Chondrocyte (in vitro differentiated cells): ENCODE measurements around the gene PSMB5. TPM values are rescaled to one million over a fixed set of nuclear protein-coding genes. Genes with fewer than 3 reads are reported as not detected.

Experiments
- DNase-seq: peaks from one replicate; pipeline ENCODE4 v3.0.0; 2021; ENCODE audit warnings: mixed read lengths, low spot score
- H3K27ac Mint-ChIP-seq: one replicate; pipeline ENCODE4 v1.8.0; 2021; ENCODE audit warnings: mild to moderate bottlenecking, moderate library complexity, mixed read lengths; ENCODE audit not compliant: unreplicated experiment
- H3K27me3 Mint-ChIP-seq: 2 replicates; pipeline ENCODE4 v1.8.0; 2021; ENCODE audit warnings: low read depth, mixed read lengths
- H3K36me3 Mint-ChIP-seq: 2 replicates; pipeline ENCODE4 v1.8.0; 2021; ENCODE audit warnings: low read depth, mixed read lengths
- H3K4me1 Mint-ChIP-seq: 2 replicates; pipeline ENCODE4 v1.8.0; 2021; ENCODE audit warnings: low read depth, mild to moderate bottlenecking, mixed read lengths
- H3K4me3 Mint-ChIP-seq: one replicate; pipeline ENCODE4 v1.8.0; 2021; ENCODE audit warnings: mild to moderate bottlenecking, moderate library complexity, mixed read lengths; ENCODE audit not compliant: unreplicated experiment
- H3K9me3 Mint-ChIP-seq: 2 replicates; pipeline ENCODE4 v1.8.0; 2021; ENCODE audit warnings: low read depth, mixed read lengths
- CTCF ChIP-seq: fragments of 200-600 bp; sonication (generic); IDR thresholded peaks from 2 replicates; pipeline ENCODE4 v1.5.0; 2021; ENCODE audit warnings: antibody characterized with exemption, mild to moderate bottlenecking, moderate library complexity
- total RNA-seq: library from RNA; stranded (reverse); gene quantifications from 3 replicates; pipeline ENCODE4 v1.2.1, GENCODE V29; 2021

PSMB5 gene
- total RNA-seq, 1 donor from 2014 or later, result 172 TPM

GRCh38 chr14:23076785-23077408 lies 42.2 kb upstream of the PSMB5 start:
- TF ChIP-seq CTCF, result peak; percentile 87
- Mint-ChIP-seq H3K9me3 (no peaks in the 10 kb centered on the region), H3K36me3 (peaks cover 33% of the 10 kb centered on the region), H3K4me1 (peaks cover 36% of the 10 kb centered on the region), H3K4me3 (no peak overlapping the region), H3K27me3 (no peaks in the 10 kb centered on the region), H3K27ac (peak overlapping the region; percentile 57)
- no peak for DNase-seq

- H3K4me1 Mint-ChIP-seq, result peaks cover 43% of the 10 kb centered on the region
- peaks cover 23% of the 10 kb centered on the region for H3K36me3 Mint-ChIP-seq
- no peaks in the 10 kb centered on the region for H3K9me3 Mint-ChIP-seq
- no peak for TF ChIP-seq CTCF
- H3K27ac Mint-ChIP-seq, result no peak overlapping the region
- no peaks in the 10 kb centered on the region for H3K27me3 Mint-ChIP-seq
- DNase-seq, result no peak
- no peak overlapping the region for H3K4me3 Mint-ChIP-seq
Observed at GRCh38 chr14:23074906-23075305, 40.2 kb upstream of the PSMB5 start.

GRCh38 chr14:23071921-23072539 lies 37.3 kb upstream of the PSMB5 start:
- peak overlapping the region; percentile 95 for H3K27ac Mint-ChIP-seq
- TF ChIP-seq CTCF, result no peak
- H3K4me3 Mint-ChIP-seq, result peak overlapping the region; percentile 86
- H3K36me3 Mint-ChIP-seq, result peaks cover 12% of the 10 kb centered on the region
- no peak for DNase-seq
- H3K27me3 Mint-ChIP-seq, result no peaks in the 10 kb centered on the region
- H3K4me1 Mint-ChIP-seq, result peaks cover 35% of the 10 kb centered on the region
- no peaks in the 10 kb centered on the region for H3K9me3 Mint-ChIP-seq

GRCh38 chr14:23071244-23071920 lies 36.7 kb upstream of the PSMB5 start:
- Mint-ChIP-seq H3K27me3 (no peaks in the 10 kb centered on the region), H3K9me3 (no peaks in the 10 kb centered on the region), H3K4me3 (peak overlapping the region; percentile 86), H3K36me3 (peaks cover 13% of the 10 kb centered on the region), H3K27ac (peak overlapping the region; percentile 95), H3K4me1 (peaks cover 35% of the 10 kb centered on the region)
- no peak for DNase-seq
- no peak for TF ChIP-seq CTCF

GRCh38 chr14:23070262-23071129 lies 35.8 kb upstream of the PSMB5 start:
- Mint-ChIP-seq H3K27ac (peak overlapping the region; percentile 95), H3K9me3 (no peaks in the 10 kb centered on the region), H3K4me3 (peak overlapping the region; percentile 86), H3K36me3 (peaks cover 18% of the 10 kb centered on the region), H3K4me1 (peaks cover 40% of the 10 kb centered on the region), H3K27me3 (no peaks in the 10 kb centered on the region)
- TF ChIP-seq CTCF, result no peak
- no peak for DNase-seq
